ENCODE results near the gene MRPL24. TPM values are rescaled to one million over a fixed set of nuclear protein-coding genes. Genes with fewer than 3 reads are reported as not detected.
A peak's percentile ranks its signal among the peaks of the same experiment; 100 is the strongest.

Gene MRPL24
- total and polyA plus RNA-seq, 9 of the 15 experiments (the other 6 are each of a cell fraction or from before 2014, with no cell fraction given): 74.3 to 267 (median 113) TPM

GRCh38 chr1:156689953-156690674 is 50.8 kb downstream of the MRPL24 start (continued):
- TF ChIP-seq IRF1 (CRISPR knock-in tag; IDR thresholded peaks at IDR 0.05; ENCODE audit: borderline replicate concordance): no peak
- TF ChIP-seq NUFIP1 (IDR thresholded peaks at IDR 0.05; ENCODE audit: partially characterized antibody): no peak
- no peak for TF ChIP-seq TAF9B (IDR thresholded peaks at IDR 0.05; ENCODE audit: partially characterized antibody)
- TF ChIP-seq POLR2G (IDR thresholded peaks at IDR 0.05; ENCODE audit: low read depth, low read length): no peak
- TF ChIP-seq RBM25 (IDR thresholded peaks at IDR 0.05; ENCODE audit: low read depth, low read length, severe bottlenecking): peak; percentile 88
- TF ChIP-seq ADNP (tag; IDR thresholded peaks at IDR 0.05): 0 out of 2 replicates have a peak, but pooled peaks have one; percentile 40
- TF ChIP-seq SIX5 (IDR thresholded peaks at IDR 0.05; ENCODE audit: borderline replicate concordance in 1 of 2, insufficient read depth in 1 of 2, low read depth in 1 of 2, low read length in 2 of 2): no peak
- no peak for TF ChIP-seq ZNF134 (CRISPR knock-in tag; conservative IDR thresholded peaks at IDR 0.05)
- TF ChIP-seq MCM2 (IDR thresholded peaks at IDR 0.05; ENCODE audit: low read depth): no peak
- TF ChIP-seq SMARCC2 (IDR thresholded peaks at IDR 0.05; ENCODE audit: low read depth): no peak
- no peak for TF ChIP-seq SETDB1 (IDR thresholded peaks at IDR 0.05; ENCODE audit: low read length)
- TF ChIP-seq ZNF75A (CRISPR knock-in tag; IDR thresholded peaks at IDR 0.05): no peak
- no peak for TF ChIP-seq PML (IDR thresholded peaks at IDR 0.05; ENCODE audit: low read length)
- no peak for TF ChIP-seq FOXJ3 (CRISPR knock-in tag; IDR thresholded peaks at IDR 0.05)
- TF ChIP-seq SIN3A (IDR thresholded peaks at IDR 0.05; ENCODE audit: borderline replicate concordance in 2 of 2, control insufficient read depth in 1 of 2, low read depth in 2 of 2, low read length in 2 of 2): no peak
- TF ChIP-seq ZNF778 (CRISPR knock-in tag; IDR thresholded peaks at IDR 0.05): no peak
- TF ChIP-seq ZNF146 (CRISPR knock-in tag; IDR thresholded peaks at IDR 0.05; ENCODE audit: unreplicated experiment): no peak
- TF ChIP-seq NFIC (IDR thresholded peaks at IDR 0.05): peak; percentile 74
- TF ChIP-seq ZKSCAN8 (CRISPR knock-in tag; IDR thresholded peaks at IDR 0.05): no peak
- no peak for TF ChIP-seq ZNF3 (CRISPR knock-in tag; IDR thresholded peaks at IDR 0.05)
- no peak for TF ChIP-seq KLF10 (CRISPR knock-in tag; IDR thresholded peaks at IDR 0.05)
- TF ChIP-seq ZNF655 (CRISPR knock-in tag; IDR thresholded peaks at IDR 0.05): no peak
- TF ChIP-seq RNF219 (CRISPR knock-in tag; IDR thresholded peaks at IDR 0.05): no peak
- TF ChIP-seq SNIP1 (IDR thresholded peaks at IDR 0.05; ENCODE audit: low read depth): no peak
- no peak for TF ChIP-seq RBM39 (optimal IDR thresholded peaks at IDR 0.05; ENCODE audit: low read depth, low read length)
